Body of pancreas (tissue), 4 donors: ENCODE measurements around the gene COL5A1.

Experiments used
- POLR2A ChIP-seq, 3 donors: fragments of 450-650 bp; IDR thresholded peaks; one replicate each; pipeline ENCODE4 v1.6.1; 2016; ENCODE audit warnings: antibody characterized with exemption in 3 of 3, mild to moderate bottlenecking in 2 of 3
- TF ChIP-seq, protein P1 (sequence below), 7 experiments: fragments of 450-650 bp in 4 of 7; fragments of 200-600 bp in 3 of 7; sonication (generic) in 3 of 7; IDR thresholded peaks; one replicate each; pipeline ENCODE4 v1.5.1; 2016 to 2019; ENCODE audit warnings: antibody characterized with exemption in 7 of 7

DNA sequence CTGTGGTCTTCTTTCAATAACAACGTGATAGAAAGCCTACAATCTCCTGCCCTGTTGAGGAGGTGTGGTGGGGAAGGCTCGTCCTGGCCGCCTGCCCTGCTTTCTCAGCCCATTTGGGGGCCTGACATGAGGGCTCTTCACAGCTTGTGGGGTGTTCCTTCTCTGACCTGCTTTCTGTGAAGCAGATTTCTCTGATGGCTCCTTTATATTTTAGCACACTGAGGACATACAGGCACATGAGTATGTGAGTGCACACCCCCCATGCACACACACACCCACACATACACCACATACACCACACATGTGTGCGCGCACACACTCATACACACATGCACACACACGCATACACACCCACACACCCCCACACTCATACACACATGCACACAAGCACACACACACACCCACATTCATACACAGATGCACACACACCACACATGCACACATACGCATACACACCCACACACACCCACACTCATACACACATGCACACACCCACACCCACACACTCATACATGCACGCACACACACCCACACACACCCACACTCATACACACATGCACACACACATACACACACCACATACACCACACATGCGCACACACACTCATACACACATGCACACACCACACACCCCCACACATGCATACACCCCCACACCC lies 117.5 kb downstream of the COL5A1 start:
- TF ChIP-seq POLR2A (IDR thresholded peaks at IDR 0.05), result no peak
- TF ChIP-seq, protein P1, sequence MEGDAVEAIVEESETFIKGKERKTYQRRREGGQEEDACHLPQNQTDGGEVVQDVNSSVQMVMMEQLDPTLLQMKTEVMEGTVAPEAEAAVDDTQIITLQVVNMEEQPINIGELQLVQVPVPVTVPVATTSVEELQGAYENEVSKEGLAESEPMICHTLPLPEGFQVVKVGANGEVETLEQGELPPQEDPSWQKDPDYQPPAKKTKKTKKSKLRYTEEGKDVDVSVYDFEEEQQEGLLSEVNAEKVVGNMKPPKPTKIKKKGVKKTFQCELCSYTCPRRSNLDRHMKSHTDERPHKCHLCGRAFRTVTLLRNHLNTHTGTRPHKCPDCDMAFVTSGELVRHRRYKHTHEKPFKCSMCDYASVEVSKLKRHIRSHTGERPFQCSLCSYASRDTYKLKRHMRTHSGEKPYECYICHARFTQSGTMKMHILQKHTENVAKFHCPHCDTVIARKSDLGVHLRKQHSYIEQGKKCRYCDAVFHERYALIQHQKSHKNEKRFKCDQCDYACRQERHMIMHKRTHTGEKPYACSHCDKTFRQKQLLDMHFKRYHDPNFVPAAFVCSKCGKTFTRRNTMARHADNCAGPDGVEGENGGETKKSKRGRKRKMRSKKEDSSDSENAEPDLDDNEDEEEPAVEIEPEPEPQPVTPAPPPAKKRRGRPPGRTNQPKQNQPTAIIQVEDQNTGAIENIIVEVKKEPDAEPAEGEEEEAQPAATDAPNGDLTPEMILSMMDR (IDR thresholded peaks at IDR 0.05), result no peak
